ENCODE results near the gene PYM1. TPM values are rescaled to one million over a fixed set of nuclear protein-coding genes. Genes with fewer than 3 reads are reported as not detected.

Gene PYM1
- total and polyA plus RNA-seq, 2 of the 13 experiments (the other 11 are each of a cell fraction or from before 2014, with no cell fraction given), result 44.0 to 51.8 TPM

- TF ChIP-seq ZC3H4 (CRISPR knock-in tag; IDR thresholded peaks at IDR 0.05; ENCODE audit: borderline replicate concordance), result no peak
- peak; percentile 51 for TF ChIP-seq GATAD2A (CRISPR knock-in tag; IDR thresholded peaks at IDR 0.05)
- no peak for TF ChIP-seq ZNF382 (CRISPR knock-in tag; IDR thresholded peaks at IDR 0.05; ENCODE audit: borderline replicate concordance)
- no peak for TF ChIP-seq ARID2 (CRISPR knock-in tag; IDR thresholded peaks at IDR 0.05; ENCODE audit: borderline replicate concordance)
- TF ChIP-seq NFIB (CRISPR knock-in tag; IDR thresholded peaks at IDR 0.05; ENCODE audit: borderline replicate concordance), result no peak
- TF ChIP-seq ZNF660 (CRISPR knock-in tag; IDR thresholded peaks at IDR 0.05; ENCODE audit: borderline replicate concordance, low read depth), result no peak
- TF ChIP-seq ZMYM2 (CRISPR knock-in tag; IDR thresholded peaks at IDR 0.05), result no peak
- TF ChIP-seq CHD4 (IDR thresholded peaks at IDR 0.05; ENCODE audit: borderline replicate concordance, low read length), result no peak
- TF ChIP-seq, protein P1, sequence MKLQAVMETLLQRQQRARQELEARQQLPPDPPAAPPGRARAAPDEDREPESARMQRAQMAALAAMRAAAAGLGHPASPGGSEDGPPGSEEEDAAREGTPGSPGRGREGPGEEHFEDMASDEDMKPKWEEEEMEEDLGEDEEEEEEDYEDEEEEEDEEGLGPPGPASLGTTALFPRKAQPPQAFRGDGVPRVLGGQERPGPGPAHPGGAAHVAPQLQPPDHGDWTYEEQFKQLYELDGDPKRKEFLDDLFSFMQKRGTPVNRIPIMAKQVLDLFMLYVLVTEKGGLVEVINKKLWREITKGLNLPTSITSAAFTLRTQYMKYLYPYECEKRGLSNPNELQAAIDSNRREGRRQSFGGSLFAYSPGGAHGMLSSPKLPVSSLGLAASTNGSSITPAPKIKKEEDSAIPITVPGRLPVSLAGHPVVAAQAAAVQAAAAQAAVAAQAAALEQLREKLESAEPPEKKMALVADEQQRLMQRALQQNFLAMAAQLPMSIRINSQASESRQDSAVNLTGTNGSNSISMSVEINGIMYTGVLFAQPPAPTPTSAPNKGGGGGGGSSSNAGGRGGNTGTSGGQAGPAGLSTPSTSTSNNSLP (IDR thresholded peaks at IDR 0.05; ENCODE audit: low read depth, low read length), result peak; percentile 78
- TF ChIP-seq EZH2 (conservative IDR thresholded peaks at IDR 0.05; ENCODE audit: low read depth, low read length), result no peak
- no peak for TF ChIP-seq ZNF292 (CRISPR knock-in tag; IDR thresholded peaks at IDR 0.05; ENCODE audit: borderline replicate concordance, low read depth)
- TF ChIP-seq ZMYM3 (CRISPR knock-in tag; IDR thresholded peaks at IDR 0.05), result no peak
- TF ChIP-seq FOXP4 (CRISPR knock-in tag; IDR thresholded peaks at IDR 0.05), result peak; percentile 19; the same call in 1 of the 2 replicates
- TF ChIP-seq ZNF264 (CRISPR knock-in tag; IDR thresholded peaks at IDR 0.05), result 0 out of 2 replicates have a peak, but pooled peaks have one; percentile 36
- TF ChIP-seq ZIK1 (CRISPR knock-in tag; IDR thresholded peaks at IDR 0.05; ENCODE audit: borderline replicate concordance, low read depth), result no peak
Observed at GRCh38 chr12:55908726-55909512, 18.8 kb downstream of the PYM1 start (continued).

All from HepG2 (cell line).